Adipocyte (in vitro differentiated cells): ENCODE results near the gene CSN3.
"Not testable (repeated sequence)": the region's sequence is repeated elsewhere in the genome, so short reads cannot be mapped to it uniquely, and the experiment has no call there.

Experiments
- DNase-seq: peaks from one replicate; pipeline ENCODE4 v3.0.0-alpha.2; 2015; ENCODE audit warnings: low read depth
- H3K27me3 ChIP-seq: replicated peaks from 2 replicates; pipeline ENCODE4 v1.7.0; 2013; ENCODE audit warnings: mild to moderate bottlenecking, low read length, moderate library complexity; ENCODE audit not compliant: control insufficient read depth, insufficient read depth
- H3K36me3 ChIP-seq: 2 replicates; pipeline ENCODE4 v1.7.0; 2013; ENCODE audit warnings: low read length, mild to moderate bottlenecking, moderate library complexity; ENCODE audit not compliant: control insufficient read depth, insufficient read depth, severe bottlenecking
- H3K4me1 ChIP-seq: 2 replicates; pipeline ENCODE4 v1.7.0; 2013; ENCODE audit warnings: mild to moderate bottlenecking, low read length, moderate library complexity; ENCODE audit not compliant: control insufficient read depth, insufficient read depth
- H3K4me3 ChIP-seq: 2 replicates; pipeline ENCODE4 v1.7.0; 2013; ENCODE audit warnings: mild to moderate bottlenecking, low read length, moderate library complexity
- H3K9ac ChIP-seq: 2 replicates; pipeline ENCODE4 v1.7.0; 2013; ENCODE audit warnings: mild to moderate bottlenecking, low read length, moderate library complexity
- H3K9me3 ChIP-seq: 2 replicates; pipeline ENCODE4 v1.7.0; 2013; ENCODE audit warnings: mild to moderate bottlenecking, low read length, moderate library complexity; ENCODE audit not compliant: control insufficient read depth

CSN3 gene, protein sequence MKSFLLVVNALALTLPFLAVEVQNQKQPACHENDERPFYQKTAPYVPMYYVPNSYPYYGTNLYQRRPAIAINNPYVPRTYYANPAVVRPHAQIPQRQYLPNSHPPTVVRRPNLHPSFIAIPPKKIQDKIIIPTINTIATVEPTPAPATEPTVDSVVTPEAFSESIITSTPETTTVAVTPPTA

DNA sequence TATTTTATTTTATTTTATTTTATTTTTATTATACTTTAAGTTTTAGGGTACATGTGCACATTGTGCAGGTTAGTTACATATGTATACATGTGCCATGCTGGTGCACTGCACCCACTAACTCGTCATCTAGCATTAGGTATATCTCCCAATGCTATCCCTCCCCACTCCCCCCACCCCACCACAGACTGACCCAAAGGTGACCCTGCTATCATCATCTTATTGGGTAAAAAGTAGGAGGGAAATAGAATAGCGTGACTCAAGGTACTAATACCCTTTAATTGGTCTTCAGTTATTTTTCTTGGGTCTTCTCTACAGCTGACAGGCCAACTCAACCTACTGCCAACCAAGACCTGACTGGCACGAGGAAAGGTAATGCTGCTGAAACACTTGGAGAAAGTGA lies at the start of gene CSN3:
Gene CSN3, plus strand, starts transcription at position 301 of the 400 bp plus-strand sequence. CDS start 2,223 bp downstream, outside the sequence.
- not testable (repeated sequence) for H3K4me1 ChIP-seq, H3K4me3 ChIP-seq, DNase-seq, H3K9ac ChIP-seq, H3K9me3 ChIP-seq, H3K36me3 ChIP-seq, H3K27me3 ChIP-seq

DNA sequence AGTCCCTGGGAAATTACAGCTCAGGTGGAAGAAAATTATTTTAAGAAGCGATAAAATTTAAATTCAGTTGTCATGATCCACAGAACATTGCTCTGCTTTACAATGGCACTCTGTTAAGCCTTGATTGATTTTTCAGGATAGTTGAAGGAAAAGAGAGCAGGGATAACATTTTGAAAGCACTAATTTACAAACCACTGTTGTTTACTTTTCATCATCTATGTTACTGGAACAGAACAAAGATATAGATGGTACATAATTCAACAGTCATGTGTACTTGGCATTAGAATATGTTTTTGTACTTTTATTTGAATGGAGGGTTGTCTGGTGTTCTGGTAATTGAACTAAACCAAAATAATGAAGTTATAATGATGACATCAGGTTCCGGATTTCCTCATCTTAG lies 49.5 kb upstream of the CSN3 start:
- H3K9ac ChIP-seq: no peak overlapping the region
- H3K9me3 ChIP-seq: no peaks in the 10 kb centered on the region

DNA sequence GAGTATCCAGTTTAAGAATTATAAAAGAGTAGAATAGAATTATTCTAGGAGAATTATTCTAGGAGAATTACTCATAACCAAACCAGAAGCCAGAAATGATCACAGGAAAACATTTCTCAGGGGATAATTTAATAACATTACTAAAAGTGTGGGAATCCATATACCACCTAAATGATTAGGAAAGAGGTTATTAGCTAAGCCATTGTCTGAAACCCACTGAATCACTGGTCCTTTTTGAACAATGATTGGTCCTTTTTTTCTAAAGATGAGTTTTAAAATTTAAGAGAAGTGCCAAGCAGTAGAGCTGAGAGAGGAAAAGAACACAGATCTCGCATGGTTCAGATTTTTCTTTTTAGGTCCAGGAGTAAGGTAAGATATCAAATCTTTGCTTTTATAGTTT lies 47.0 kb upstream of the CSN3 start, which contains the start of gene ODAM:
Gene ODAM, plus strand, starts transcription at position 301 of the 400 bp plus-strand sequence. CDS start 819 bp downstream, outside the sequence.
- Histone ChIP-seq H3K9ac (no peak within 1 kb of the TSS), H3K9me3 (no peaks in the 10 kb centered on the region), H3K27me3 (no peaks in the 10 kb centered on the region), H3K36me3 (no peaks in the 10 kb centered on the region), H3K4me1 (no peaks in the 10 kb centered on the region), H3K4me3 (no peak within 1 kb of the TSS)
- DNase-seq: no peak

More for the DNA sequence above, 49.5 kb upstream of the CSN3 start:
- no peaks in the 10 kb centered on the region for H3K4me1 ChIP-seq
- H3K27me3 ChIP-seq: no peaks in the 10 kb centered on the region
- no peaks in the 10 kb centered on the region for H3K36me3 ChIP-seq
- no peak for DNase-seq
- no peak overlapping the region for H3K4me3 ChIP-seq

DNA sequence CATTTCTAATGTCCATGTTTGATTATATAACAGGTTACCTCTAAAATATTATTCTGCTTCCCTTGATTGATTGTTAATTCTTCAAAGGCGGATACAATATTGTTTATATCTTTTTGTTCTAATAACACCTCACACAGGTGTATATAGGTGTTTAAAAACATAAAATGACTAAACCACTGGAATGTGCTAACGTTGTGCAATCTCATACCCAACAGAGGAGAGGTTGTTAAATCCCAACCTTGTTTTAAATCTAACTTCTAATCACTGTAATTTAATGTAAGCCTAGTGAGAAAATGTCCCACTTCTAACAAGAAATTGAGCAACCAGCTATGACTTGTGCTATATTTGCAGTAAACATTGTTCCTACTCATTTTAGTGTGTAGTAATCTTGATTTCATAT lies 45.5 kb upstream of the CSN3 start:
- DNase-seq: no peak
- Histone ChIP-seq H3K9me3 (no peaks in the 10 kb centered on the region), H3K36me3 (no peaks in the 10 kb centered on the region)

DNA sequence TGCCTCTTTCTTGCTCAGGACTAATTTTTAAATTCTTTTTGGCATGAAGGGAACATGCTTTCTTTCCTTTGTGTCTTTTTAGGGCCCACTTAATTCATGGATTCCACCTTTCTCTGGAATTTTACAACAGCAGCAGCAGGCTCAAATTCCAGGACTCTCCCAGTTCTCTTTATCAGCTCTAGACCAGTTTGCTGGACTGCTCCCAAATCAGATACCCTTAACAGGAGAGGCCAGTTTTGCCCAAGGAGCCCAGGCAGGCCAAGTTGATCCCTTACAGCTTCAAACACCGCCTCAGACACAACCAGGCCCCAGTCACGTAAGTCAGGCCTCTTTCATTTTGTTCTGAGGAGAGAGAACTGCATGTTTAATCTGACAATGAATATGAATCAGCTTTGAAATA lies 44.6 kb upstream of the CSN3 start:
- Histone ChIP-seq H3K4me3 (no peak overlapping the region), H3K9me3 (no peaks in the 10 kb centered on the region), H3K27me3 (no peaks in the 10 kb centered on the region), H3K4me1 (no peaks in the 10 kb centered on the region), H3K9ac (no peak overlapping the region), H3K36me3 (no peaks in the 10 kb centered on the region)
- peak; percentile 39 for DNase-seq

More for the DNA sequence above, 45.5 kb upstream of the CSN3 start:
- no peak overlapping the region for H3K9ac ChIP-seq
- H3K4me3 ChIP-seq: no peak overlapping the region
- H3K27me3 ChIP-seq: no peaks in the 10 kb centered on the region
- H3K4me1 ChIP-seq: no peaks in the 10 kb centered on the region

DNA sequence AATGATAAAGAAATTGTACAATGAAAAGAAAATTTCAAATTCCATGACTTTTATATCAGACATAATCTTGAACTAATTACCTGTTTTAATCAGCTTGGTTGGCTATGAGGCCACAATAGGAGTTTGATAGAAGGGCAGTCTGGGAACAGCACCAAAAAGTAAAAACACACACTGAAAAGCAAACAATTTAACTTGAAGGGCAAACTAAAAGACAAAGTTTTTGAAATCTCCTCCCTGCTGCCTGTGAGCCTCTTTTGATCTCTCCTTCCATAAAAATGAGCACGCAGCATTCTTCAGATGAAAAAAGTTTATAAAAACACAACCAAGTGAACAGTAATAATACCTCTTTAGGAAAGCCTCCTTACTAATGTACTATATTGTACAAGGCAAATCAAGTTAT lies 38.8 kb upstream of the CSN3 start:
- Histone ChIP-seq H3K4me3 (no peak overlapping the region), H3K4me1 (no peaks in the 10 kb centered on the region), H3K9ac (no peak overlapping the region), H3K9me3 (no peaks in the 10 kb centered on the region), H3K36me3 (no peaks in the 10 kb centered on the region), H3K27me3 (no peaks in the 10 kb centered on the region)
- no peak for DNase-seq

DNA sequence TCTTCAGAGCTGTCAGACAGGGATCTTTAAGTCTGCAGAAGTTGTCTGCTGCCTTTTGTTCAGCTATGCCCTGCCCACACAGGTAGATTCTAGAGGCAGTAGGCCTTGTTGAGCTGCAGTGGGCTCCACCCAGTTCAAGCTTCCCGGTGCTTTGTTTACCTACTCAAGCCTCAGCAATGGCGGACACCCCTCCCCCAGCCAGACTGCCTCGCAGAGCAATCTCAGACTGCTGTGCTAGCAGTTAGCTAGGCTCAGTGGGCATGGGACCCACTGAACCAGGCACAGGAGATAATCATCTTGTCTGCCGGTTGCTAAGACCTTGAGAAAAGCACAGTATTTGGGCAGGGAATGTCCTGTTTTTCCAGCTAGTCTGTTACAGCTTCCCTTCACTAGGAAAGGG lies 29.6 kb upstream of the CSN3 start:
- not testable (repeated sequence) for DNase-seq, H3K36me3 ChIP-seq, H3K9me3 ChIP-seq, H3K27me3 ChIP-seq, H3K9ac ChIP-seq, H3K4me3 ChIP-seq, H3K4me1 ChIP-seq

DNA sequence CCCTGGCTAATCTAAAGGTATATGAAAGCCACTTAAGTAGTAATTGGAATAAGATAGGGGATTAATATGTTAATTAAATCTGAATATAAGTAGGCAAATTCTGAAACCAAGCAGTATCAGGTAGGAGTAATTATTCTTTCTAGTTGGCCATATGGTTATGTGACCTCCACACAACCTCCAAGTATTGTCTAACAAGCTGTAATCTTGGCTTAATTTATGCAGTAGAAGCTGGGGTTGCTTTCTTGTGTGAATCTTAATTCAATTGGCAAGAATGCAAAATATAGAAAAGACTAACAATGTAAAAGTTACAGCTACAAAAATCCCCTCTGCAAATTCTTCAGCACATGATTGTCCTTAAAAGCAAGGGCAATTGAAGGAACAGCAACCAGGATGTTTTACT lies 26.3 kb upstream of the CSN3 start:
- not testable (repeated sequence) for H3K9ac ChIP-seq, H3K9me3 ChIP-seq, H3K36me3 ChIP-seq, H3K4me1 ChIP-seq, H3K27me3 ChIP-seq, H3K4me3 ChIP-seq, DNase-seq

DNA sequence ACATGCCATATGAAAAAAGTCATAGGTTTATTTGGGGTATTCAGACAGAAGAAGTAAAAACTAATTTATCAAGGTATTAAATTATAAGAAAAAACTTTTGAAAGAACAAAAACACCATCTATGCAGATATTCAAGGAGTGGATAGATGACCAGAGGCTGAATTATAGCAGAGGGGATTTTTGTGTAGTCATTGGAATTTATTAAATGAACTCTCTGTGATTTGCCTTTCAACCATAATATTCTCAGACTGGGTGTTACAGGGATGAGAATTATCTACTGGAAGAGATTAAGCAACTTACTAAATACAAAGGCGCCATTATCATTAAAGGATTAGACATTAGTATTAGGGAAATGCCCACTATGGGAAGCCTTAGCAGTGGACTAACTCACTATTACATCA lies 25.8 kb upstream of the CSN3 start:
- H3K4me1 ChIP-seq, H3K9ac ChIP-seq, H3K27me3 ChIP-seq, H3K36me3 ChIP-seq, DNase-seq, H3K4me3 ChIP-seq, H3K9me3 ChIP-seq: not testable (repeated sequence)

DNA sequence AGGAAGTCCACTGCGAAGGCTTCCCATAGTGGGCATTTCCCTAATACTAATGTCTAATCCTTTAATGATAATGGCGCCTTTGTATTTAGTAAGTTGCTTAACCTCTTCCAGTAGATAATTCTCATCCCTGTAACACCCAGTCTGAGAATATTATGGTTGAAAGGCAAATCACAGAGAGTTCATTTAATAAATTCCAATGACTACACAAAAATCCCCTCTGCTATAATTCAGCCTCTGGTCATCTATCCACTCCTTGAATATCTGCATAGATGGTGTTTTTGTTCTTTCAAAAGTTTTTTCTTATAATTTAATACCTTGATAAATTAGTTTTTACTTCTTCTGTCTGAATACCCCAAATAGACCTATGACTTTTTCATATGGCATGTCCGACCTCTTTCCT lies 21.0 kb upstream of the CSN3 start:
- not testable (repeated sequence) for H3K9ac ChIP-seq, H3K36me3 ChIP-seq, H3K9me3 ChIP-seq, H3K4me1 ChIP-seq, H3K4me3 ChIP-seq, H3K27me3 ChIP-seq, DNase-seq

DNA sequence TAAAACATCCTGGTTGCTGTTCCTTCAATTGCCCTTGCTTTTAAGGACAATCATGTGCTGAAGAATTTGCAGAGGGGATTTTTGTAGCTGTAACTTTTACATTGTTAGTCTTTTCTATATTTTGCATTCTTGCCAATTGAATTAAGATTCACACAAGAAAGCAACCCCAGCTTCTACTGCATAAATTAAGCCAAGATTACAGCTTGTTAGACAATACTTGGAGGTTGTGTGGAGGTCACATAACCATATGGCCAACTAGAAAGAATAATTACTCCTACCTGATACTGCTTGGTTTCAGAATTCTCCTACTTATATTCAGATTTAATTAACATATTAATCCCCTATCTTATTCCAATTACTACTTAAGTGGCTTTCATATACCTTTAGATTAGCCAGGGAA lies 20.6 kb upstream of the CSN3 start:
- not testable (repeated sequence) for H3K4me3 ChIP-seq, H3K27me3 ChIP-seq, H3K36me3 ChIP-seq, H3K9ac ChIP-seq, DNase-seq, H3K4me1 ChIP-seq, H3K9me3 ChIP-seq

DNA sequence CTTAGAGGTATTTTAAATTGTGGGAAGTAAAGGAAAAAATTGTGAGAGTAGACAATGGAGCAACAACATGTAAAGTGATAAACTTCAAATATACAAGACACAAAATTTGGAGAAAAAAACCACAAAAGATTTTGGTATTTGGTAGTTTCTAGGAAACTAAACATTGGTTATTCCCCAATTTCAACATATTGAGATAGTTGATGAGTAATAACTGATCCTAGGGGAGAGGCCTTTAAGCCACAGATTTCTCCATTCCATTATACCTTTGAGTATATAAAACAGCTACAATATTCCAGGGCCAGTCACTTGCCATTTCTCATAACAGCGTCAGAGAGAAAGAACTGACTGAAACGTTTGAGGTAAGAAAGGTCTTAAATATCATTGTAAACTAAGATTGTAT lies 16.6 kb upstream of the CSN3 start, which contains the start of gene FDCSP:
Gene FDCSP, plus strand, starts transcription at position 301 of the 400 bp plus-strand sequence. CDS start 5,071 bp downstream, outside the sequence.
- Histone ChIP-seq H3K9ac (no peak within 1 kb of the TSS), H3K4me1 (no peaks in the 10 kb centered on the region), H3K9me3 (no peaks in the 10 kb centered on the region), H3K27me3 (no peaks in the 10 kb centered on the region), H3K36me3 (no peaks in the 10 kb centered on the region), H3K4me3 (no peak within 1 kb of the TSS)
- no peak for DNase-seq
